ENCODE data around the gene TTC21A.

Gene TTC21A

DNA sequence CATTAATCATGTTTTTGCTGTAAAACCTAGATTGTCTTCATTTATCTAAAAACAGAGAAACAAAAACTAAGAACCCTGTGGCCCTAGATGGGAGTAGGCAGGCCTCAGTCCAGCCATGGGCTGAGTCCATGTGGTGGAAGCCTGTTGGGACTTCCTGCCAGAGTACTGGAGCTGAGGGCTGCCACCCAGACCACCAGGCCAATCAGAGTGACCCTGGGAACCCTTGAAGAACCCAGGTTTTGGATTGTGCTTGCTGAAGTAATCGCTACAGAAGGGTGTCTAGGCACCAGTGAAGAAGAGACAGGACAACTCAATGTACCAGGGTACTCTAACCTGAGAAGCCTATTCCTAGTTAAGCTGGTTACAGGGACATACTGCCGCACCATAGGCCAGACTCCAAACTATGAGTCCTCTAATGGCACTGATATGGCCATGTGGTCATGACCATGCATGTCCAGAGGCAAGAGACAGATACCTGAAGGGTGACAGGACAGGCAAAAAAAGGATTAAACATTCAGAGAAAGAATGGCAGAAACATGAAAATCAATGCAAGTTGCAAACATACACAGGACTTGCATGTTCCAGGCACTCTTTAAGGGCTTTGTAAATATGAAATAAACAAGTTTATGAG is 33.0 kb downstream of the TTC21A start:
- DNase-seq, result no peak

- no peak for DNase-seq
Observed at GRCh38 chr3:39141171-39141995, 33.9 kb downstream of the TTC21A start.

- DNase-seq, result no peak
Observed at GRCh38 chr3:39142067-39142466, 34.6 kb downstream of the TTC21A start.

DNA sequence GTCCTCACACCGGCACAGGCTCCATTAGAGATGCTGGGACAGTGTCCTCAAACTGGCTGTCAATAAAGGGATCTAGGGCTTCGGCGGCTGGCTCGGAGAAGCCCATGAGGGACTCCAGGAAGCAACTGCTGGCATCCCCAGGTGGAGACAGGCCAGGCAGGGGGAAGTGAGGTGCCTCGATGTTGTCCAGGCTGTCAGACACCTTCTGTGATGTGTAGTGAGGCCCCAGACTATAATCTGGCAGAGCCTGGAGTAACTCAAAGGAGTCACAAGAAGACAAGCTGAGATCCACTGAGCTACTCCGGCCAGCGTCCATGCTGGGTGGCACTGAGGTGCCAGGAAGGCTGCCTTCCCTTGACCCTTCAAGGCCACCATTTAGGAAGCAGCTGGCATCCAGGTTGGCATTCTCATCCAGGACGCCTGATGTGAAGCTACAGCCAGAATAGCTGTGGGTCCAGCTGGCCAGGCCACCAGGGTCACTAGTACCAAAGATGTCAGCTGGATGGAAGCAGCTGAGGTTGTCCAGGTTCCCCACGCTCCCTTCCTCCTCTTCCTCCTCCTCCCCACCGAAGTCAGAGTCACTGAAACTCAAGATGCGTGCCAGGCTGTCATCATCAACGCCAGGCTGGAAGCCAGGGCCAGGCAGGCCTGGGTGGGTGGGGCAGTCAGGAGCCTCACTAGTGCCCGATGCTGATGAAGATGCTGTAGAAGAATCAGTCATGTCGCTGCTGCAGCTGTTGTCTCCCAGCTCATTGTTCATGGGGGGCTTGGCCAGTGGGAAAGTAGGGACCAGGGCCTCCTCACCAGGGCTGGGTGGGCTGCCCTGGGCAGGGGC is 35.8 kb downstream of the TTC21A start:
- DNase-seq, result no peak

GRCh38 chr3:39144095-39144747 is 36.7 kb downstream of the TTC21A start:
- DNase-seq, result no peak

- DNase-seq, result no peak
Observed at GRCh38 chr3:39144748-39145380, 37.4 kb downstream of the TTC21A start.

DNA sequence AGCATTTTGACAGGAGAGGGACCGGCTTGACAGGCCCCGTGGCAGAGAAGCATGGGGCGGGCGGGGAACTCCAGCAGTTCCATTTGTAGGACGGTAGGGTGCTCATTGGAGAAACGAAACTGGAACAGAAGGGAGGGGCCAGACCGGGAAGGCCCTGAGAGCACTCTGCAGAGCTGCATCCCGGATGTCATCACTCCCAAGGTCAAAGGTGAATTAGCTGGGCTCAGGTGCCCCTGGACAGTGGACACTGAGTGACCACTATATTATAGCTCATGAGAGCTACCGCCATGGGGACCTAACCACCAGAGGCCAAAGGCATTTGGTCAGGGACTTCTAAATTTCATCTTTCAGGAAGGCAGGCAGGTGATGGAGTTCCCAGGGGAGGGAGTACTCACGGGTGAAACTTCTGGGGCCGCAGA is 38.6 kb downstream of the TTC21A start:
- no peak for DNase-seq

- DNase-seq, result peak; percentile 48
Observed at GRCh38 chr3:39146611-39147591, 39.4 kb downstream of the TTC21A start.

DNA sequence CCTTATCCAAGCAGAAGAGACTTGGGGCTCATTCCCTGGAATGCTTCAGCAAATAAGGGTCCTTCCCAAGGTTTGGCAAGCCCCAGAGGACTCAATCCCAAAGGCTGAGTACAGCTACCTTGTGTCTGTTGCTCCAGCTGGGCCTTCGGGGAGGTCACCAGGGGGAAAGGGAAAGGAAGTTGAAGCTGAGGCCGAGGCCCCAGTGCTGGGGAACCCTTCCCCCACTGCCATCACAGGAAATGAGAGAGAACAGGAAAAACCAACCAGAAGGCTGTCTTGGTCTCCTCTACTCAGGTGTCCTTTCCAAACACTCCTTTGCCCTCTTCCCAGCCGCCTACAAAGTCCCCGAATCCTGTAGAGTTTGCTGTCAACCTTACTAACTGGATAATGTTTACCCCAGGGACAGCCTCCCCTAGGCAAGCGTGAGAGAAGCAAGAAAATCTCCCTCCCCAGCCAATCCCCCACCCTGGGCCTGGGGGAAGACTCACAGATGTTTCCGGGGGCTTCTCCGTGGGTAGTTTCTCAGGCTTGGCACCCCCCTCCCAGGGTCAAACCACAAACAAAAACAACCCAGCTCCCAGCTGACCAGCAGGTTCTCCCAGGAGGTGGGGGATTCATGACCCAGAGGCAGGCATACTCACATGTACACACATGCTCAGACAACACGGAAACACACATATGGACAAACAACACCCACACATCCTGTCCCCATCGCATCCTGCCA is 40.4 kb downstream of the TTC21A start:
- peak; percentile 89 for DNase-seq

GRCh38 chr3:39148435-39149058 is 41.1 kb downstream of the TTC21A start:
- DNase-seq, result peak; percentile 58

GRCh38 chr3:39149059-39149455 is 41.6 kb downstream of the TTC21A start:
- DNase-seq, result no peak

DNA sequence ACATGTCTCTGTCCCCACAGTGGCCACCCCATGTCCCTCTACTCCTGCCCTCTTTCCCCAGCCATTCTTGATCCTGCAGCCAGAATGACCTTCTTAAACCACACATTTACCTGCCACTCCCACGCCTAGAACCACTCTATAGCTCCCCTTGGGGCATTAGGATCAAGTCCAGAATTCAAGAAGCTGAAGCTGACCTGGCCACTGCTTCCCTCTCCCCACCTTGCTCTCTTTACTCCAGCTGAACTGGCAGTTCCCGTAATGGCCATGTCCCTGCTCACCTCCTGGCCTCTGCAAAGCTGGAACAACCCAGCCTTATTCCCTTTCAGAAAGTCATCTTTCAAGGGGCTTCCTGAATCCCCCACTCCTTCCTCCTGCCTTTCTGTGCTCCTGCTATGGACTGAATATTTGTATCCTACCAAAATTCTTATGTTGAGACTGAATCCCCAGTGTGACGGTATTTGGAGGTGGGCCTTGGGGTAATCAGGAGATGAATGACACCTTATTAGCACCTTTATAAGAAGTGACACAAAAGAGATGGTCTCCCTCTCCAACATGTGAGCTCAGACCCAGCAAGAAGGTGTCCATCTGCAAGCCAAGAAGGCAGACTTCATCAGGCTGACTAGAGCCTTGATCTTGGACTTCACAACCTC is 42.1 kb downstream of the TTC21A start:
- DNase-seq, result no peak

GRCh38 chr3:39150148-39150802 is 42.8 kb downstream of the TTC21A start:
- DNase-seq, result no peak

DNA sequence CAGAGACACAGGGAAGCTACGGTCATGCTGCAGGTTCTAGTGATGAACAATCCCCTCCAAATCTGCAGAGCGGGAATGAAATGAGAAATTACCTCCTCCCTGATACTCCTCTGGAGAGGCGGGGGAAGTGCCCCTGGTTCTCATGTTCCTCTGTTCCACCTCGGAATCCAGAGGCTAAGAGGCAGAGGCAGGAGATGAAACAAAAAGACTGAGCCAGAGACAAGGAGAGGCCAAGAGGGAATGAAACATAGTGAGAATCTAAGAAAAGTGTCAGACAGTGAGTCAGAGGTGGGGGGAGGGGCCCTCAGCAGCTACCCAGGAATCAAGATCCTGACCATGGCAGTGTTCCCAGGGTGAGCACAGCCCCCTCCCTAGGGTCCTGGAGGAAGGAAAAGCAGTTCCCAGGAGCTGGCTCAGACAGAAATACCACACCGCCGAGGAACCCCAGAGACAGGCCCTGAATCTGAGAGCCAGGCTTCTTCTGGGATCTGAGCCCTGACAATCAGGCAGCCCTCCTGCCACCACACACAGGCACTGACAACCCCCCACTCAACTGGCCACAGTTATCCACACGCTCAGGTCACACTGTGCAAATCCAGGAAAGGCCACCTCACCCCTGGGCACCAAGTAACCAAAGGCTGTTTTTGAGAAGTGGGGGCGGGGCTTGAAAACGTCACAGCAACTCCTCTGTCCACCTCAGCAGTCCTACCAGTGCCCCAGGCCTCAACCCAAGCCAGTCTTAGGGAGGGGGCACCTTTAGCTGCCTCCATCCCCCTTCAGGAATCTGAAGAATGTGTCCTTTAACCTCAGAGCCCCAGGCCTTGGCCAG is 43.5 kb downstream of the TTC21A start:
- DNase-seq, result no peak

DNA sequence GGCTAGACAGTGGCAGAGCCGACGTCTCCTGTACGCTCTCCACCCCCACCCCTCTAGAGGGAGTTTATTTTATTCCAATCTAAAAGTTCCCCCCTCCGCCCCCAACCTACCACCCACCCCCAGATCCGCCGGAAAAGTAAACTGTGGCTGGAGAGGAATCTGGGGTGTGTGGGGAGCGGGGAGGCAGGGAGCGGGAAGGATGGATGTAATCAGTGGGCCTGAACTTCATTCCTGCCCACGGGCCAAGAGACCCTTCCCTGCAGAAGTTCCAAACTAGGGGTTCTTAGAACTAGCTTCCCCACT is 46.4 kb downstream of the TTC21A start:
- no peak for DNase-seq

- DNase-seq, result no peak
Observed at GRCh38 chr3:39154280-39155021, 47.0 kb downstream of the TTC21A start.

GRCh38 chr3:39156421-39156820 is 48.9 kb downstream of the TTC21A start:
- no peak for DNase-seq

DNA sequence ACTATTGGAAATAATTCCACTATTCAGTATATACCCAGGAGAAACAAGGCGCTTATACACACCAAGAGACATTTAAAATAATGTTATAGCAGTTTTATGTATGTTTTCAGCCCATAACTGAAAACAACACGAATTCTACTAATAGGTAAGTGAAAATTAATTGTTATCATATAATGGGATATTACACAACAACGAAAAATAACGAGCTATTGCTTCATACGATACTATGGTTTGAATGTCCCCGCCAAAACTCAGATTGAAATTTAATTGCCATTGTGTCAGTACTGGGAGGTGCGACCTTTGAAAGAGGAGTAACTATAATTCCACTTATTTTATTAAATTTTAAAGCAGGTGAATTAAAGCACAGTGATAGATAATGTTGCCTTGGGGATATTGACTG is 49.9 kb downstream of the TTC21A start:
- no peak for DNase-seq

All from KG1 (cell line).